ENCODE data around the gene ECM1. TPM values are rescaled to one million over a fixed set of nuclear protein-coding genes. Genes with fewer than 3 reads are reported as not detected.

The ECM1 gene
- total RNA-seq, 2 experiments from 2014 or later = 2.0 to 3.8 TPM

DNA sequence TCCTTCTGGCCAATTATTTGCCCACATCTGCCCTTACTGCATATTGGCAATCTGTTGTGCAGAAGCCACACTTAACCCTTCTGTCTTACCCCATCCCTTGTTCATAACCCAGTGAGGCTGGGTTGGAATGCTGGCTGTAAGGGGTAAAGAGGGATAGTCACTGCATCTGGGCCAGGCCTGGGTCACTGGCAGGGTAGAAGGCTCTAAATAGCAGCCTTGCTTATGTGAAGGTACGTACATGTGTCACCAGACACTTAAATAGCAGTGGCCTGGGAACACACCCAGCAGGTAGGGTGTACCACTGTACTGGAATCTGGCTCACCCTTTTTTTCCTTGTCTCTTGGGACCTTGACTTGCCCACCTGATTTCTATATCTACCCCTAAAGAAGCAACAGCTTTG lies 30.6 kb upstream of the ECM1 start:
- ChIA-PET CTCF (ENCODE audit: unreplicated experiment) (no interaction called here), POLR2A (no interaction called here)
- TF ChIP-seq CTCF (conservative IDR thresholded peaks at IDR 0.05; ENCODE audit: low read length) = no peak
- TF ChIP-seq EZH2phosphoT487 (IDR thresholded peaks at IDR 0.05; ENCODE audit: borderline replicate concordance, low read depth, low read length) = no peak
- no peak overlapping the region for H3K4me3 ChIP-seq (ENCODE audit: low read depth, low read length, poor library complexity, severe bottlenecking)
- peaks cover 9% of the 10 kb centered on the region for H3K36me3 ChIP-seq (ENCODE audit: insufficient read depth, low read length)
- no peak overlapping the region for H3K4me2 ChIP-seq (ENCODE audit: low read length)
- intact Hi-C loops (cut with micrococcal nuclease; ENCODE audit: unreplicated experiment) = no loop called here
- no peaks in the 10 kb centered on the region for H3K4me1 ChIP-seq (ENCODE audit: insufficient read depth, low read length, poor library complexity, severe bottlenecking)
- H4K20me1 ChIP-seq (ENCODE audit: insufficient read depth, low read length) = no peaks in the 10 kb centered on the region
- H2AFZ ChIP-seq (ENCODE audit: low read length) = no peak overlapping the region
- H3K9me2 ChIP-seq (ENCODE audit: insufficient read depth, low read length) = no peaks in the 10 kb centered on the region
- no peaks in the 10 kb centered on the region for H3K79me2 ChIP-seq (ENCODE audit: insufficient read depth, low read depth, low read length)
- H3K27ac ChIP-seq (ENCODE audit: low read depth, low read length, poor library complexity, severe bottlenecking) = no peak overlapping the region
- DNase-seq (ENCODE audit: low spot score) = no peak
- no TSS peak for BruUV-seq (replicated peaks)
- no peaks in the 10 kb centered on the region for H3K9me3 ChIP-seq (ENCODE audit: low read length)

DNA sequence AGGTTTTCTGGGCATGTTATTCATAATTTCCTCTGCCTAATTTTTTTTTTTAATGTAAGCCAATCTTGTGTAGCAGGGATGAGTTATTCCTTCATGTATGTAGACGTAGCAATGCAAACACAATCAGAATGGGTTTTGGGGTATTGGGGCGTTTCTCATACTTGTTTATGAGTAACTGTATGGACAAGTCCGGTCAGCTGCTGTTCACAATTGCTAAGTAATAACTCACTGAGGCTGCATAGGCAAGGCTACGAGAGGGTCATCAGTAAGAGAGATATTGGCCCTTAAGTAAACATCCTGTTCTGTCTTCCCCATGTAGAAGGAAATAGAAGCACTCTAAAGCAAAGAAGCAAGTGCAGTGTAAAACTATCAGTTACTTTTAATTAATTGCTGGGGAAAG lies 30.2 kb upstream of the ECM1 start:
- TF ChIP-seq CTCF (conservative IDR thresholded peaks at IDR 0.05; ENCODE audit: low read length) = no peak
- TF ChIP-seq EZH2phosphoT487 (IDR thresholded peaks at IDR 0.05; ENCODE audit: borderline replicate concordance, low read depth, low read length) = no peak
- no peaks in the 10 kb centered on the region for H3K9me2 ChIP-seq (ENCODE audit: insufficient read depth, low read length)
- H2AFZ ChIP-seq (ENCODE audit: low read length) = no peak overlapping the region
- H3K4me2 ChIP-seq (ENCODE audit: low read length) = no peak overlapping the region
- H3K4me1 ChIP-seq (ENCODE audit: insufficient read depth, low read length, poor library complexity, severe bottlenecking) = no peaks in the 10 kb centered on the region
- no peaks in the 10 kb centered on the region for H3K79me2 ChIP-seq (ENCODE audit: insufficient read depth, low read depth, low read length)
- no peaks in the 10 kb centered on the region for H4K20me1 ChIP-seq (ENCODE audit: insufficient read depth, low read length)
- CTCF ChIA-PET (ENCODE audit: unreplicated experiment) = no interaction called here
- no peak for DNase-seq (ENCODE audit: low spot score)
- POLR2A ChIA-PET = no interaction called here
- H3K36me3 ChIP-seq (ENCODE audit: insufficient read depth, low read length) = peaks cover 5% of the 10 kb centered on the region
- H3K4me3 ChIP-seq (ENCODE audit: low read depth, low read length, poor library complexity, severe bottlenecking) = no peak overlapping the region
- no peaks in the 10 kb centered on the region for H3K9me3 ChIP-seq (ENCODE audit: low read length)
- no peak overlapping the region for H3K27ac ChIP-seq (ENCODE audit: low read depth, low read length, poor library complexity, severe bottlenecking)
- intact Hi-C loops (cut with micrococcal nuclease; ENCODE audit: unreplicated experiment) = no loop called here
- no TSS peak for BruUV-seq (replicated peaks)

DNA sequence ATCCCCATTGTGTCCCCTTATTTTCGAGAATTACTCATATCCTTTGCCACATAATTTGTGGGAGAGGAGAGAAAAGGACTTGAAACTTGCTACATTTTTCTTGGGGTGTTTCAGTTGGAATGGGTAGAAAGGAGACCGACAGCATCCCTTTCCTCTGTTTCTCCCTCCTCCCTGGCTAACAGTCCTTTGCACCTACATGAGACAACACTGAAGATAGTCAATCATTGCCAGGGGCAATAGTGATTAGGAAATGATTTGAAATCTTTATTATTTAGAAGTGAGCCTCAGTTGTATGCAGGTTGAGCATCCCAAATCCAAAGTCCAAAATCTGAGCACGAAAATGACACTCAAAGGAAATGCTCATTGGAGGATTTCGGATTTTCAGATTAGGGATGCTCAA lies 28.5 kb upstream of the ECM1 start:
- intact Hi-C loops (cut with micrococcal nuclease; ENCODE audit: unreplicated experiment) = no loop called here
- Histone ChIP-seq H3K9me2 (ENCODE audit: insufficient read depth, low read length) (no peaks in the 10 kb centered on the region), H2AFZ (ENCODE audit: low read length) (no peak overlapping the region), H3K4me1 (ENCODE audit: insufficient read depth, low read length, poor library complexity, severe bottlenecking) (no peaks in the 10 kb centered on the region), H3K79me2 (ENCODE audit: insufficient read depth, low read depth, low read length) (no peaks in the 10 kb centered on the region), H3K27ac (ENCODE audit: low read depth, low read length, poor library complexity, severe bottlenecking) (no peak overlapping the region), H3K4me3 (ENCODE audit: low read depth, low read length, poor library complexity, severe bottlenecking) (no peak overlapping the region), H3K4me2 (ENCODE audit: low read length) (no peak overlapping the region), H3K9me3 (ENCODE audit: low read length) (no peaks in the 10 kb centered on the region), H3K36me3 (ENCODE audit: insufficient read depth, low read length) (no peaks in the 10 kb centered on the region), H4K20me1 (ENCODE audit: insufficient read depth, low read length) (no peaks in the 10 kb centered on the region)
- POLR2A ChIA-PET = interaction anchor here (0.5 kb wide), 1 partner anchor 107 kb away, joined by 4 read pairs; no protein-coding TSS in a partner anchor
- DNase-seq (ENCODE audit: low spot score) = no peak
- CTCF ChIA-PET (ENCODE audit: unreplicated experiment) = no interaction called here
- no TSS peak for BruUV-seq (replicated peaks)
- no peak for TF ChIP-seq CTCF (conservative IDR thresholded peaks at IDR 0.05; ENCODE audit: low read length)
- no peak for TF ChIP-seq EZH2phosphoT487 (IDR thresholded peaks at IDR 0.05; ENCODE audit: borderline replicate concordance, low read depth, low read length)

All from OCI-LY7 (cell line).